ENCODE data around the gene PHKB. TPM values are rescaled to one million over a fixed set of nuclear protein-coding genes. Genes with fewer than 3 reads are reported as not detected.

Gene PHKB
- total and polyA plus RNA-seq, 2 donors from 2014 or later: 48.3 to 80.5 TPM

DNA sequence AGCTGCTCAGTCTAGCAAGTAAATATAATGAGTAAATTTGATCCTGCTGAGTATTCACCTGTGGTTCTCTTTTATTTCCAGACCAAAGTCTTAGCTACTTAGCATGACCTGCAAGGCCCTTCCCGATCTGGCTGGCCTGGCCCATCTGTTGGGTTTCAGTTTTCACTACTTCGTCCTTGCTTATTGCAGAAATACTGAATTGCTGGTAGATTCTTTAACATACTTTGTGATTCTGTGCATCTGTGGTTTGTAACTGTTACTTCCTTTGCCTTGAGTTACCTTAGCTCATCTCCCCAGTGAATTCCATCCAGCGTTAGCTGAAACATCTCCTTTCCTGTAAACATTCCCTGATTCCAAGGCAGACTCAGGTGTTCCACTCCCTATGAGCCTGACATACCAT is 131.1 kb downstream of the PHKB start:
- peaks cover 0 to 23% (median 16%) of the 10 kb centered on the region in 3 donors for H3K36me3 ChIP-seq (ENCODE audit: control insufficient read depth in 2 of 3, insufficient read depth in 3 of 3, low read length in 3 of 3)
- no peaks in the 10 kb centered on the region for H3K9me3 ChIP-seq (ENCODE audit: control insufficient read depth in 2 of 3, insufficient read depth in 1 of 3, low read length in 3 of 3)
- intact Hi-C loops (cut with DNase I): no loop called here
- H3K4me1 ChIP-seq (ENCODE audit: control insufficient read depth in 2 of 3, insufficient read depth in 2 of 3, low read depth in 1 of 3, low read length in 3 of 3): no peaks in the 10 kb centered on the region
- DNase-seq: peak in 1 of 5 donors; percentile 5
- H3K4me3 ChIP-seq (ENCODE audit: low read length in 3 of 3): no peak overlapping the region
- no peak for FAIRE-seq
- no peak for TF ChIP-seq CTCF (IDR thresholded peaks at IDR 0.05; ENCODE audit: borderline replicate concordance, extremely low read depth, insufficient read depth)
- H3K27me3 ChIP-seq (ENCODE audit: control insufficient read depth, insufficient read depth, low read length): no peaks in the 10 kb centered on the region
- no peak overlapping the region for H3K9ac ChIP-seq (ENCODE audit: low read length in 3 of 3)
- no peak overlapping the region for H3K27ac ChIP-seq (ENCODE audit: low read depth in 2 of 2, low read length in 2 of 2)

GRCh38 chr16:47599512-47599911 is 138.4 kb downstream of the PHKB start:
- no peak for DNase-seq
- no peaks in the 10 kb centered on the region for H3K4me1 ChIP-seq (ENCODE audit: control insufficient read depth in 2 of 3, insufficient read depth in 2 of 3, low read depth in 1 of 3, low read length in 3 of 3)
- no peak overlapping the region for H3K27ac ChIP-seq (ENCODE audit: low read depth in 2 of 2, low read length in 2 of 2)
- H3K27me3 ChIP-seq (ENCODE audit: control insufficient read depth, insufficient read depth, low read length): no peaks in the 10 kb centered on the region
- no peak overlapping the region for H3K9ac ChIP-seq (ENCODE audit: low read length in 3 of 3)
- H3K4me3 ChIP-seq (ENCODE audit: low read length in 3 of 3): no peak overlapping the region
- intact Hi-C loops (cut with DNase I): no loop called here
- H3K9me3 ChIP-seq (ENCODE audit: control insufficient read depth in 2 of 3, insufficient read depth in 1 of 3, low read length in 3 of 3): no peaks in the 10 kb centered on the region
- no peak for TF ChIP-seq CTCF (IDR thresholded peaks at IDR 0.05; ENCODE audit: borderline replicate concordance, extremely low read depth, insufficient read depth)
- FAIRE-seq: no peak
- H3K36me3 ChIP-seq (ENCODE audit: control insufficient read depth in 2 of 3, insufficient read depth in 3 of 3, low read length in 3 of 3): no peaks in the 10 kb centered on the region

- Histone ChIP-seq H3K4me1 (ENCODE audit: control insufficient read depth in 2 of 3, insufficient read depth in 2 of 3, low read depth in 1 of 3, low read length in 3 of 3) (no peaks in the 10 kb centered on the region), H3K27ac (ENCODE audit: low read depth in 2 of 2, low read length in 2 of 2) (no peak overlapping the region), H3K9me3 (ENCODE audit: control insufficient read depth in 2 of 3, insufficient read depth in 1 of 3, low read length in 3 of 3) (no peaks in the 10 kb centered on the region), H3K27me3 (ENCODE audit: control insufficient read depth, insufficient read depth, low read length) (no peaks in the 10 kb centered on the region), H3K36me3 (ENCODE audit: control insufficient read depth in 2 of 3, insufficient read depth in 3 of 3, low read length in 3 of 3) (no peaks in the 10 kb centered on the region), H3K9ac (ENCODE audit: low read length in 3 of 3) (no peak overlapping the region), H3K4me3 (ENCODE audit: low read length in 3 of 3) (no peak overlapping the region)
- intact Hi-C loops (cut with DNase I): no loop called here
- FAIRE-seq (no peak), DNase-seq (no peak)
- no peak for TF ChIP-seq CTCF (IDR thresholded peaks at IDR 0.05; ENCODE audit: borderline replicate concordance, extremely low read depth, insufficient read depth)
Measured at GRCh38 chr16:47600376-47600775, 139.2 kb downstream of the PHKB start.

DNA sequence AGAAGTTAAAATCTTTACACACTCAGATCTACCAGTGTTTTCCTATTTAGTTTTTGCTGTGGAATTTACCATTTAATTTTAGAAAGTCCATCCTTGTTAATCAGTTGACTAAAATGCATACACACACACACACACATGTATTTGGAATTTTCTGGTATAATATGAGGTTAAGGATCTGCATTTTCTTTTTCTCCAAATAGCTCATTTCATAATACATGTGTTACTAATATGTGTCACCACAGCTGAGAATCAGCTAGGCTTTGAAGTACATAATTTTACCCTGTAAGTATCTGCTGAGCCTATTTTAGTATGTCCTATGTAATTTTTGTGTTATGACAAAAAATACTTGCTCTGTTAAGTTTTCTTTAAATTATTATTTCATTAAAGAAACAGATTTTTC is 143.2 kb downstream of the PHKB start:
- TF ChIP-seq CTCF (IDR thresholded peaks at IDR 0.05; ENCODE audit: borderline replicate concordance, extremely low read depth, insufficient read depth): no peak
- no peaks in the 10 kb centered on the region for H3K9me3 ChIP-seq (ENCODE audit: control insufficient read depth in 2 of 3, insufficient read depth in 1 of 3, low read length in 3 of 3)
- H3K36me3 ChIP-seq (ENCODE audit: control insufficient read depth in 2 of 3, insufficient read depth in 3 of 3, low read length in 3 of 3): peaks cover 0 to 2% (median 0%) of the 10 kb centered on the region in 3 donors
- DNase-seq (no peak), FAIRE-seq (no peak)
- H3K27ac ChIP-seq (ENCODE audit: low read depth in 2 of 2, low read length in 2 of 2): no peak overlapping the region
- intact Hi-C loops (cut with DNase I): no loop called here
- no peaks in the 10 kb centered on the region for H3K4me1 ChIP-seq (ENCODE audit: control insufficient read depth in 2 of 3, insufficient read depth in 2 of 3, low read depth in 1 of 3, low read length in 3 of 3)
- H3K27me3 ChIP-seq (ENCODE audit: control insufficient read depth, insufficient read depth, low read length): no peaks in the 10 kb centered on the region
- H3K4me3 ChIP-seq (ENCODE audit: low read length in 3 of 3): no peak overlapping the region
- no peak overlapping the region for H3K9ac ChIP-seq (ENCODE audit: low read length in 3 of 3)

All from kidney (tissue), 14 donors.